ENCODE data around the gene VEGFA.

VEGFA gene

GRCh38 chr6:43760210-43761168 is 9.5 kb upstream of the VEGFA start:
- H3K4me3 ChIP-seq (ENCODE audit: low read length): no peak overlapping the region
- TF ChIP-seq ZNF274 (IDR thresholded peaks at IDR 0.05; ENCODE audit: low read depth, low read length): no peak

GRCh38 chr6:43761666-43762409 is 8.2 kb upstream of the VEGFA start:
- no peak overlapping the region for H3K4me3 ChIP-seq (ENCODE audit: low read length)
- TF ChIP-seq ZNF274 (IDR thresholded peaks at IDR 0.05; ENCODE audit: low read depth, low read length): no peak

GRCh38 chr6:43762410-43762768 is 7.6 kb upstream of the VEGFA start:
- TF ChIP-seq ZNF274 (IDR thresholded peaks at IDR 0.05; ENCODE audit: low read depth, low read length): no peak
- H3K4me3 ChIP-seq (ENCODE audit: low read length): no peak overlapping the region

GRCh38 chr6:43762966-43763695 is 6.9 kb upstream of the VEGFA start:
- H3K4me3 ChIP-seq (ENCODE audit: low read length): no peak overlapping the region
- TF ChIP-seq ZNF274 (IDR thresholded peaks at IDR 0.05; ENCODE audit: low read depth, low read length): no peak

GRCh38 chr6:43763812-43764522 is 6.0 kb upstream of the VEGFA start:
- no peak for TF ChIP-seq ZNF274 (IDR thresholded peaks at IDR 0.05; ENCODE audit: low read depth, low read length)
- no peak overlapping the region for H3K4me3 ChIP-seq (ENCODE audit: low read length)

GRCh38 chr6:43764772-43765171 is 5.2 kb upstream of the VEGFA start:
- no peak for TF ChIP-seq ZNF274 (IDR thresholded peaks at IDR 0.05; ENCODE audit: low read depth, low read length)
- H3K4me3 ChIP-seq (ENCODE audit: low read length): no peak overlapping the region

GRCh38 chr6:43765776-43766499 is 4.1 kb upstream of the VEGFA start:
- TF ChIP-seq ZNF274 (IDR thresholded peaks at IDR 0.05; ENCODE audit: low read depth, low read length): no peak
- H3K4me3 ChIP-seq (ENCODE audit: low read length): no peak overlapping the region

GRCh38 chr6:43766500-43766853 is 3.5 kb upstream of the VEGFA start:
- TF ChIP-seq ZNF274 (IDR thresholded peaks at IDR 0.05; ENCODE audit: low read depth, low read length): no peak
- H3K4me3 ChIP-seq (ENCODE audit: low read length): no peak overlapping the region

- no peak for TF ChIP-seq ZNF274 (IDR thresholded peaks at IDR 0.05; ENCODE audit: low read depth, low read length)
Observed at GRCh38 chr6:43766964-43767461, 3.0 kb upstream of the VEGFA start.

GRCh38 chr6:43767553-43768505 is 2.2 kb upstream of the VEGFA start:
- no peak overlapping the region for H3K4me3 ChIP-seq (ENCODE audit: low read length)
- no peak for TF ChIP-seq ZNF274 (IDR thresholded peaks at IDR 0.05; ENCODE audit: low read depth, low read length)

More at GRCh38 chr6:43766964-43767461, 3.0 kb upstream of the VEGFA start:
- no peak overlapping the region for H3K4me3 ChIP-seq (ENCODE audit: low read length)

GRCh38 chr6:43768506-43768860 is 1.5 kb upstream of the VEGFA start:
- TF ChIP-seq ZNF274 (IDR thresholded peaks at IDR 0.05; ENCODE audit: low read depth, low read length): no peak
- H3K4me3 ChIP-seq (ENCODE audit: low read length): no peak overlapping the region

GRCh38 chr6:43768983-43769525 is 957 bp upstream of the VEGFA start:
- H3K4me3 ChIP-seq (ENCODE audit: low read length): no peak overlapping the region

More at GRCh38 chr6:43768983-43769525, 957 bp upstream of the VEGFA start:
- no peak for TF ChIP-seq ZNF274 (IDR thresholded peaks at IDR 0.05; ENCODE audit: low read depth, low read length)
